Natural killer cell (primary cell): ENCODE results near the gene CR1. TPM values are rescaled to one million over a fixed set of nuclear protein-coding genes. Genes with fewer than 3 reads are reported as not detected.
A peak's percentile ranks its signal among the peaks of the same experiment; 100 is the strongest.

Experiments used
- ATAC-seq, 3 donors: fragments of 150-1000 bp in 2 of 3; fragments of 200-7000 bp in 1 of 3; cut with Tn5 transposase; 1 replicate in 1 of 3; 2 replicates in 2 of 3; pipeline ENCODE4 v1.10.0; 2021; ENCODE audit warnings: mild to moderate bottlenecking in 2 of 3, moderate library complexity in 2 of 3
- DNase-seq, 2 donors: peaks; one replicate each; pipeline versions ENCODE4 v3.0.0 to v3.0.0-alpha.2; 2013 to 2021; ENCODE audit warnings: mixed read lengths in 1 of 2
- H3K27ac ChIP-seq: one replicate; pipeline ENCODE4 v1.5.1; 2013; ENCODE audit warnings: mild to moderate bottlenecking, low read length
- H3K27me3 ChIP-seq: one replicate; pipeline ENCODE4 v1.6.1; 2013; ENCODE audit warnings: low read length; ENCODE audit not compliant: control insufficient read depth, insufficient read depth
- H3K36me3 ChIP-seq: one replicate; pipeline ENCODE4 v1.6.1; 2013; ENCODE audit warnings: low read length; ENCODE audit not compliant: control insufficient read depth, insufficient read depth
- H3K4me1 ChIP-seq: one replicate; pipeline ENCODE4 v1.6.1; 2013; ENCODE audit warnings: low read length; ENCODE audit not compliant: control insufficient read depth, insufficient read depth
- H3K4me3 ChIP-seq: one replicate; pipeline ENCODE4 v1.5.1; 2013; ENCODE audit warnings: low read length
- H3K9me3 ChIP-seq: one replicate; pipeline ENCODE4 v1.6.1; 2013; ENCODE audit warnings: low read length; ENCODE audit not compliant: control insufficient read depth, insufficient read depth
- H3K27ac Mint-ChIP-seq, 2 donors: one replicate each; pipeline ENCODE4 v1.8.0; 2022; ENCODE audit warnings: mild to moderate bottlenecking in 2 of 2, mixed read lengths in 2 of 2, moderate library complexity in 1 of 2
- H3K27me3 Mint-ChIP-seq, 2 donors: one replicate each; pipeline ENCODE4 v1.8.0; 2022; ENCODE audit warnings: low read depth in 2 of 2, mixed read lengths in 2 of 2
- H3K36me3 Mint-ChIP-seq: one replicate; pipeline ENCODE4 v1.8.0; 2022; ENCODE audit warnings: mixed read lengths
- H3K4me1 Mint-ChIP-seq, 2 donors: one replicate each; pipeline ENCODE4 v1.8.0; 2022; ENCODE audit warnings: mixed read lengths in 2 of 2
- H3K4me3 Mint-ChIP-seq: one replicate; pipeline ENCODE4 v1.8.0; 2022; ENCODE audit warnings: mild to moderate bottlenecking, moderate library complexity, mixed read lengths
- H3K9me3 Mint-ChIP-seq, 2 donors: one replicate each; pipeline ENCODE4 v1.8.0; 2022; ENCODE audit warnings: mixed read lengths in 2 of 2
- WGBS: methylation state at CpG from one replicate; pipeline ENCODE4 v1.1.7; 2013; ENCODE audit warnings: missing lambda C conversion rate; ENCODE audit not compliant: insufficient coverage; 5-methylcytosine and 5-hydroxymethylcytosine counted together
- intact Hi-C: fragments of 100-400 bp; cut with micrococcal nuclease; formaldehyde crosslinking; loops from one replicate; pipeline ENCODE4 v1.14.2; 2022
- total RNA-seq, 4 donors: library from RNA; stranded (reverse); fragments of 120-200 nt in 1 of 4; gene quantifications; one replicate each; pipeline versions ENCODE4 v1.2.3 to v1.2.4, GENCODE V29; 2013 to 2022
- TF ChIP-seq, protein P1 (sequence below): fragments of 200-600 bp; IDR thresholded peaks from one replicate; pipeline ENCODE4 v1.8.0; 2022; ENCODE audit warnings: antibody characterized with exemption

CR1 gene
- total RNA-seq, 3 donors from 2014 or later (not counting 1 experiment from before 2014, with no cell fraction given), result 1.5 to 39.4 (median 2.6) TPM

GRCh38 chr1:207646171-207646570, 150.2 kb downstream of the CR1 start:
- H3K36me3 ChIP-seq, result no peaks in the 10 kb centered on the region
- peak overlapping the region; percentile 17 for H3K4me3 Mint-ChIP-seq
- H3K4me3 ChIP-seq, result no peak overlapping the region
- H3K27me3 ChIP-seq, result peaks cover 5% of the 10 kb centered on the region
- H3K27me3 Mint-ChIP-seq, result peaks cover 15 to 21% of the 10 kb centered on the region in 2 donors
- no peaks in the 10 kb centered on the region for H3K9me3 Mint-ChIP-seq
- no peak overlapping the region for H3K27ac Mint-ChIP-seq
- H3K27ac ChIP-seq, result no peak overlapping the region
- H3K4me1 ChIP-seq, result peaks cover 9% of the 10 kb centered on the region
- no peaks in the 10 kb centered on the region for H3K36me3 Mint-ChIP-seq
- DNase-seq (no peak), ATAC-seq (no peak)
- peaks cover 12 to 16% of the 10 kb centered on the region in 2 donors for H3K4me1 Mint-ChIP-seq
- TF ChIP-seq, protein P1, sequence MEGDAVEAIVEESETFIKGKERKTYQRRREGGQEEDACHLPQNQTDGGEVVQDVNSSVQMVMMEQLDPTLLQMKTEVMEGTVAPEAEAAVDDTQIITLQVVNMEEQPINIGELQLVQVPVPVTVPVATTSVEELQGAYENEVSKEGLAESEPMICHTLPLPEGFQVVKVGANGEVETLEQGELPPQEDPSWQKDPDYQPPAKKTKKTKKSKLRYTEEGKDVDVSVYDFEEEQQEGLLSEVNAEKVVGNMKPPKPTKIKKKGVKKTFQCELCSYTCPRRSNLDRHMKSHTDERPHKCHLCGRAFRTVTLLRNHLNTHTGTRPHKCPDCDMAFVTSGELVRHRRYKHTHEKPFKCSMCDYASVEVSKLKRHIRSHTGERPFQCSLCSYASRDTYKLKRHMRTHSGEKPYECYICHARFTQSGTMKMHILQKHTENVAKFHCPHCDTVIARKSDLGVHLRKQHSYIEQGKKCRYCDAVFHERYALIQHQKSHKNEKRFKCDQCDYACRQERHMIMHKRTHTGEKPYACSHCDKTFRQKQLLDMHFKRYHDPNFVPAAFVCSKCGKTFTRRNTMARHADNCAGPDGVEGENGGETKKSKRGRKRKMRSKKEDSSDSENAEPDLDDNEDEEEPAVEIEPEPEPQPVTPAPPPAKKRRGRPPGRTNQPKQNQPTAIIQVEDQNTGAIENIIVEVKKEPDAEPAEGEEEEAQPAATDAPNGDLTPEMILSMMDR, result no peak
- H3K9me3 ChIP-seq, result no peaks in the 10 kb centered on the region
- intact Hi-C loops, result no loop called here

GRCh38 chr1:207646944-207647579, 151.1 kb downstream of the CR1 start:
- no peaks in the 10 kb centered on the region for H3K9me3 ChIP-seq
- Mint-ChIP-seq H3K4me1 (peaks cover 12 to 16% of the 10 kb centered on the region in 2 donors), H3K27me3 (peaks cover 14 to 19% of the 10 kb centered on the region in 2 donors), H3K27ac (no peak overlapping the region), H3K36me3 (no peaks in the 10 kb centered on the region), H3K4me3 (no peak overlapping the region), H3K9me3 (no peaks in the 10 kb centered on the region)
- H3K4me3 ChIP-seq, result no peak overlapping the region
- intact Hi-C loops, result no loop called here
- TF ChIP-seq, protein P1, result no peak
- H3K27ac ChIP-seq, result no peak overlapping the region
- H3K4me1 ChIP-seq, result peaks cover 9% of the 10 kb centered on the region
- no peak for ATAC-seq
- no peak for DNase-seq
- WGBS, result 88% methylated on average over 2 of the region's 4 CpGs
- H3K27me3 ChIP-seq, result peaks cover 5% of the 10 kb centered on the region
- H3K36me3 ChIP-seq, result no peaks in the 10 kb centered on the region

GRCh38 chr1:207647671-207648333, 151.8 kb downstream of the CR1 start:
- H3K27me3 Mint-ChIP-seq, result peaks cover 10 to 19% of the 10 kb centered on the region in 2 donors
- Histone ChIP-seq H3K4me1 (peaks cover 9% of the 10 kb centered on the region), H3K27me3 (peaks cover 5% of the 10 kb centered on the region), H3K9me3 (no peaks in the 10 kb centered on the region), H3K4me3 (no peak overlapping the region), H3K27ac (no peak overlapping the region), H3K36me3 (no peaks in the 10 kb centered on the region)
- H3K27ac Mint-ChIP-seq, result no peak overlapping the region
- no peaks in the 10 kb centered on the region for H3K9me3 Mint-ChIP-seq
- no peak for DNase-seq
- 57% methylated on average over 2 of the region's 4 CpGs for WGBS
- H3K4me1 Mint-ChIP-seq, result peaks cover 12 to 16% of the 10 kb centered on the region in 2 donors
- intact Hi-C loops, result no loop called here
- TF ChIP-seq, protein P1, result no peak
- H3K36me3 Mint-ChIP-seq, result no peaks in the 10 kb centered on the region
- no peak for ATAC-seq
- no peak overlapping the region for H3K4me3 Mint-ChIP-seq
